ENCODE data around the gene UNC5A. TPM values are rescaled to one million over a fixed set of nuclear protein-coding genes. Genes with fewer than 3 reads are reported as not detected.

The UNC5A gene
- total and polyA plus RNA-seq, 9 of the 15 experiments (the other 6 are each of a cell fraction or from before 2014, with no cell fraction given): not detected

DNA sequence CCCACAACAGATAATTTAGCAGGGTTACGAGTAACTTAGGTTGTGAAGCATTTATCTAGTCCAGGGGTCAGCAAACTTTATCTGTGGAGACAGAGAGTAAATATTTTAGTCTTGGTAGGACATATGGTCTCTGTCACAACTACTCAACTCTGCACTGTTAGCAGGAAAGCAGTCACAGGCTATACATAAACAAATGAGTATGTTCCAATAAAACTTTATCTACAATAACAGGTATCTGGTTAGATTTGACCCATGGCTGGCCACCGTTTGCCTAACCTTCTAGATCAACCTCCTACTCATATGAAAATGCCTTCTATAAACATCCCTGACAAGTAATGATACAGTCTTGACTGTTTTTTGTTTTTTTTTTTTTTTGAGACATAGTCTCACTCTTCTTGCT is 101.8 kb downstream of the UNC5A start:
- in situ Hi-C loops (cut with MboI): no loop called here
- DNase-seq (ENCODE audit: extremely low read depth in 1 of 4, low spot score in 3 of 4): peak in 1 of 4 experiments; percentile 14
- no peak for FAIRE-seq
- peak; percentile 67 for ATAC-seq
- BruUV-seq (replicated peaks): no TSS peak
- Histone ChIP-seq H4K20me1 (replicated peaks; ENCODE audit: control insufficient read depth, insufficient read depth, low read length) (no peaks in the 10 kb centered on the region; the same call in 1 of the 2 replicates), H3K9ac (ENCODE audit: insufficient read depth in 1 of 2, low read depth in 2 of 2, low read length in 2 of 2) (no peak overlapping the region), H3K4me2 (ENCODE audit: insufficient read depth, low read length) (0 out of 2 replicates have a peak overlapping the region, but pooled peaks have one; percentile 0), H3K36me3 (ENCODE audit: control insufficient read depth, insufficient read depth, low read length) (peaks cover 62% of the 10 kb centered on the region), H3K4me1 (replicated peaks in 1 of 2; ENCODE audit: control insufficient read depth in 2 of 2, insufficient read depth in 2 of 2, low read length in 2 of 2) (peaks cover 0 to 24% of the 10 kb centered on the region in 2 experiments; a peak in 2 of 5 replicates), H3K4me3 (no peak overlapping the region), H3K27me3 (ENCODE audit: control insufficient read depth in 2 of 2, insufficient read depth in 2 of 2, low read length in 2 of 2) (no peaks in the 10 kb centered on the region), H3K27ac (ENCODE audit: extremely low read depth, low read depth, low read length) (no peak overlapping the region), H2AFZ (ENCODE audit: low read depth, low read length) (no peak overlapping the region), H3K9me3 (replicated peaks; ENCODE audit: control insufficient read depth, insufficient read depth, low read depth, low read length) (no peaks in the 10 kb centered on the region), H3K9me1 (ENCODE audit: control insufficient read depth, insufficient read depth, low read length) (peaks cover 3% of the 10 kb centered on the region), H3K79me2 (ENCODE audit: control insufficient read depth, insufficient read depth, low read length) (no peaks in the 10 kb centered on the region; the same call in 2 of the 3 replicates)
- intact Hi-C loops (cut with micrococcal nuclease): no loop called here
- ChIA-PET CTCF (ENCODE audit: low intra/inter-chr PET ratio) (no interaction called here), POLR2A (interaction anchor here (0.6 to 3.6 kb wide), 4 partner anchors 10 to 126 kb away, joined by 3 to 28 read pairs (median 4); partner anchors contain the start of gene HK3)
- WGBS (ENCODE audit: insufficient coverage, low coverage, missing lambda C conversion rate): 10% methylated on average over 2 of the region's 2 CpGs
- TF ChIP-seq, protein P1, sequence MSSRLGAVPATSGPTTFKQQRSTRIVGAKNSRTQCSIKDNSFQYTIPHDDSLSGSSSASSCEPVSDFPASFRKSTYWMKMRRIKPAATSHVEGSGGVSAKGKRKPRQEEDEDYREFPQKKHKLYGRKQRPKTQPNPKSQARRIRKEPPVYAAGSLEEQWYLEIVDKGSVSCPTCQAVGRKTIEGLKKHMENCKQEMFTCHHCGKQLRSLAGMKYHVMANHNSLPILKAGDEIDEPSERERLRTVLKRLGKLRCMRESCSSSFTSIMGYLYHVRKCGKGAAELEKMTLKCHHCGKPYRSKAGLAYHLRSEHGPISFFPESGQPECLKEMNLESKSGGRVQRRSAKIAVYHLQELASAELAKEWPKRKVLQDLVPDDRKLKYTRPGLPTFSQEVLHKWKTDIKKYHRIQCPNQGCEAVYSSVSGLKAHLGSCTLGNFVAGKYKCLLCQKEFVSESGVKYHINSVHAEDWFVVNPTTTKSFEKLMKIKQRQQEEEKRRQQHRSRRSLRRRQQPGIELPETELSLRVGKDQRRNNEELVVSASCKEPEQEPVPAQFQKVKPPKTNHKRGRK (tag; IDR thresholded peaks at IDR 0.05): no peak
- TF ChIP-seq ZFP1 (CRISPR knock-in tag; IDR thresholded peaks at IDR 0.05): no peak
- TF ChIP-seq, protein P2, sequence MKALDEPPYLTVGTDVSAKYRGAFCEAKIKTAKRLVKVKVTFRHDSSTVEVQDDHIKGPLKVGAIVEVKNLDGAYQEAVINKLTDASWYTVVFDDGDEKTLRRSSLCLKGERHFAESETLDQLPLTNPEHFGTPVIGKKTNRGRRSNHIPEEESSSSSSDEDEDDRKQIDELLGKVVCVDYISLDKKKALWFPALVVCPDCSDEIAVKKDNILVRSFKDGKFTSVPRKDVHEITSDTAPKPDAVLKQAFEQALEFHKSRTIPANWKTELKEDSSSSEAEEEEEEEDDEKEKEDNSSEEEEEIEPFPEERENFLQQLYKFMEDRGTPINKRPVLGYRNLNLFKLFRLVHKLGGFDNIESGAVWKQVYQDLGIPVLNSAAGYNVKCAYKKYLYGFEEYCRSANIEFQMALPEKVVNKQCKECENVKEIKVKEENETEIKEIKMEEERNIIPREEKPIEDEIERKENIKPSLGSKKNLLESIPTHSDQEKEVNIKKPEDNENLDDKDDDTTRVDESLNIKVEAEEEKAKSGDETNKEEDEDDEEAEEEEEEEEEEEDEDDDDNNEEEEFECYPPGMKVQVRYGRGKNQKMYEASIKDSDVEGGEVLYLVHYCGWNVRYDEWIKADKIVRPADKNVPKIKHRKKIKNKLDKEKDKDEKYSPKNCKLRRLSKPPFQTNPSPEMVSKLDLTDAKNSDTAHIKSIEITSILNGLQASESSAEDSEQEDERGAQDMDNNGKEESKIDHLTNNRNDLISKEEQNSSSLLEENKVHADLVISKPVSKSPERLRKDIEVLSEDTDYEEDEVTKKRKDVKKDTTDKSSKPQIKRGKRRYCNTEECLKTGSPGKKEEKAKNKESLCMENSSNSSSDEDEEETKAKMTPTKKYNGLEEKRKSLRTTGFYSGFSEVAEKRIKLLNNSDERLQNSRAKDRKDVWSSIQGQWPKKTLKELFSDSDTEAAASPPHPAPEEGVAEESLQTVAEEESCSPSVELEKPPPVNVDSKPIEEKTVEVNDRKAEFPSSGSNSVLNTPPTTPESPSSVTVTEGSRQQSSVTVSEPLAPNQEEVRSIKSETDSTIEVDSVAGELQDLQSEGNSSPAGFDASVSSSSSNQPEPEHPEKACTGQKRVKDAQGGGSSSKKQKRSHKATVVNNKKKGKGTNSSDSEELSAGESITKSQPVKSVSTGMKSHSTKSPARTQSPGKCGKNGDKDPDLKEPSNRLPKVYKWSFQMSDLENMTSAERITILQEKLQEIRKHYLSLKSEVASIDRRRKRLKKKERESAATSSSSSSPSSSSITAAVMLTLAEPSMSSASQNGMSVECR (CRISPR knock-in tag; IDR thresholded peaks at IDR 0.05): no peak
- peak; percentile 39; the same call in 1 of the 2 replicates for TF ChIP-seq TAL1 (IDR thresholded peaks at IDR 0.05)
- TF ChIP-seq ARID1B (IDR thresholded peaks at IDR 0.05): 0 out of 2 replicates have a peak, but pooled peaks have one; percentile 18
- TF ChIP-seq NFIX (CRISPR knock-in tag; IDR thresholded peaks at IDR 0.05; ENCODE audit: low read depth): no peak
- TF ChIP-seq STAT5A (IDR thresholded peaks at IDR 0.05; ENCODE audit: borderline replicate concordance, low read length): no peak
- peak; percentile 63 for TF ChIP-seq CBFA2T3 (IDR thresholded peaks at IDR 0.05)
- TF ChIP-seq ILK (tag; IDR thresholded peaks at IDR 0.05; ENCODE audit: borderline replicate concordance, low read depth): no peak
- TF ChIP-seq, protein P3, sequence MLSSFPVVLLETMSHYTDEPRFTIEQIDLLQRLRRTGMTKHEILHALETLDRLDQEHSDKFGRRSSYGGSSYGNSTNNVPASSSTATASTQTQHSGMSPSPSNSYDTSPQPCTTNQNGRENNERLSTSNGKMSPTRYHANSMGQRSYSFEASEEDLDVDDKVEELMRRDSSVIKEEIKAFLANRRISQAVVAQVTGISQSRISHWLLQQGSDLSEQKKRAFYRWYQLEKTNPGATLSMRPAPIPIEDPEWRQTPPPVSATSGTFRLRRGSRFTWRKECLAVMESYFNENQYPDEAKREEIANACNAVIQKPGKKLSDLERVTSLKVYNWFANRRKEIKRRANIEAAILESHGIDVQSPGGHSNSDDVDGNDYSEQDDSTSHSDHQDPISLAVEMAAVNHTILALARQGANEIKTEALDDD (IDR thresholded peaks at IDR 0.05): peak; percentile 91
- TF ChIP-seq, protein P4, sequence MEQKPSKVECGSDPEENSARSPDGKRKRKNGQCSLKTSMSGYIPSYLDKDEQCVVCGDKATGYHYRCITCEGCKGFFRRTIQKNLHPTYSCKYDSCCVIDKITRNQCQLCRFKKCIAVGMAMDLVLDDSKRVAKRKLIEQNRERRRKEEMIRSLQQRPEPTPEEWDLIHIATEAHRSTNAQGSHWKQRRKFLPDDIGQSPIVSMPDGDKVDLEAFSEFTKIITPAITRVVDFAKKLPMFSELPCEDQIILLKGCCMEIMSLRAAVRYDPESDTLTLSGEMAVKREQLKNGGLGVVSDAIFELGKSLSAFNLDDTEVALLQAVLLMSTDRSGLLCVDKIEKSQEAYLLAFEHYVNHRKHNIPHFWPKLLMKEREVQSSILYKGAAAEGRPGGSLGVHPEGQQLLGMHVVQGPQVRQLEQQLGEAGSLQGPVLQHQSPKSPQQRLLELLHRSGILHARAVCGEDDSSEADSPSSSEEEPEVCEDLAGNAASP (IDR thresholded peaks at IDR 0.05): no peak
- peak; percentile 28; the same call in 1 of the 2 replicates for TF ChIP-seq CBFA2T2 (conservative IDR thresholded peaks at IDR 0.05)
